GM19035 (cell line): Measurements from ENCODE around the gene PIGH.
"Not testable (repeated sequence)": the region's sequence is repeated elsewhere in the genome, so short reads cannot be mapped to it uniquely, and the experiment has no call there.

Experiments
- ATAC-seq: cut with Tn5 transposase; IDR thresholded peaks from one replicate; pipeline ENCODE4 v1.9.1; 2021; ENCODE audit not compliant: unreplicated experiment

PIGH gene

GRCh38 chr14:67599698-67600561 lies at the start of gene PIGH:
PIGH (minus strand) TSS chr14:67600268; CDS start chr14:67600203, 65 bp downstream.
- ATAC-seq, result peak; percentile 81

- no peak for ATAC-seq
These were observed 46.1 kb upstream of the PIGH start for GRCh38 chr14:67646131-67646530.

- no peak for ATAC-seq
These were observed 45.3 kb upstream of the PIGH start for GRCh38 chr14:67645414-67645813.

- no peak for ATAC-seq
These were observed 44.4 kb upstream of the PIGH start for GRCh38 chr14:67644428-67644827.

- no peak for ATAC-seq
These were observed 43.6 kb upstream of the PIGH start for GRCh38 chr14:67643713-67644112.

GRCh38 chr14:67641902-67642749 lies 42.1 kb upstream of the PIGH start:
- no peak for ATAC-seq

GRCh38 chr14:67641480-67641879 lies 41.4 kb upstream of the PIGH start:
- ATAC-seq, result no peak

GRCh38 chr14:67638642-67639041 lies 38.6 kb upstream of the PIGH start:
- ATAC-seq, result no peak

GRCh38 chr14:67636361-67636919 lies 36.4 kb upstream of the PIGH start:
- no peak for ATAC-seq

- ATAC-seq, result no peak
These were observed 33.5 kb upstream of the PIGH start for GRCh38 chr14:67633451-67634147.

- ATAC-seq, result no peak
These were observed 30.9 kb upstream of the PIGH start for GRCh38 chr14:67630938-67631337.

- no peak for ATAC-seq
These were observed 30.1 kb upstream of the PIGH start for GRCh38 chr14:67630186-67630585.

- no peak for ATAC-seq
These were observed 27.5 kb upstream of the PIGH start for GRCh38 chr14:67627519-67627918.

- ATAC-seq, result not testable (repeated sequence)
These were observed 26.1 kb upstream of the PIGH start for GRCh38 chr14:67626131-67626530.

- no peak for ATAC-seq
These were observed 23.0 kb upstream of the PIGH start for GRCh38 chr14:67623114-67623513.

GRCh38 chr14:67622675-67623074 lies 22.6 kb upstream of the PIGH start:
- no peak for ATAC-seq

GRCh38 chr14:67620217-67620785 lies 20.2 kb upstream of the PIGH start:
- ATAC-seq, result no peak

GRCh38 chr14:67619446-67620216 lies 19.6 kb upstream of the PIGH start, which contains the start of gene ARG2:
ARG2 (plus strand) TSS chr14:67619920; CDS start chr14:67619978, 58 bp downstream.
- ATAC-seq, result peak; percentile 95

GRCh38 chr14:67618617-67619063 lies 18.6 kb upstream of the PIGH start:
- ATAC-seq, result no peak

- no peak for ATAC-seq
These were observed 10.4 kb upstream of the PIGH start for GRCh38 chr14:67610491-67610890.
